Measurements from ENCODE around the gene SLC22A23.

Gene SLC22A23

DNA sequence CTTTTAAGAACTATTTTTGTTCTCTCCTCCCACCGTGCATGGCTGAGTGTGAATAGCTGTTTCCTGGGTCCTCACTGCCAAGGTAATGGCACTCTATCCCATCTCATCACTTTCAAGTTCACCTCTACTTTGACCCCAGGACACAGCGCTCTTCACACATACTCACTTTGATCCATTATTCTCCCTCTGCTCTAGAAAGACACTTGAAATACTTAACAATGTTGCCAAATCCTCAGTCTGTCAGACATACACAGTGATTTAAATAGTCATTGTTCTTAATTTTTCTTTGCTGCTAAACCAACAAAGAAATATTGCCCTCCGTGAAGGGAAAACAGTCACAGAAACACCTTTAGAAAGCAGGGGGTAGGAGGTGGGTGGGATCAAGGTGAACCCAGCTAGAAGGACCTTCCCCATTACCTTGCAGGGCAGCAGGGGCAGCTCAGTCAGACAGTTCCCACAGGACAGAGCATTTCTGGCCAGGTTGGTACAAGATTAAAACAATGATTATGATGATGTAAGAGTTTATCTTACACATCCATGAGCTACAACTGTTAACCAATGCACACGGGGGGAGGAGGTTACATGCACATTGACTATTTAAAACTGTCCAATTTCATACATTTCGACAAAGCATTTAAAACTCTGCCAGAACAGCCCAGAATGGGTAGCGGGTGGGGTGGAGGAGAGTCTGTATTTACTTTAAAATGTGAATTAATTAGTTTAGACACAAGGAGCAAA, 2.4 kb downstream of the SLC22A23 start:
- H3K4me3 ChIP-seq: peak overlapping the region; percentile 57 to 71
- H3K27ac ChIP-seq: no peak overlapping the region

DNA sequence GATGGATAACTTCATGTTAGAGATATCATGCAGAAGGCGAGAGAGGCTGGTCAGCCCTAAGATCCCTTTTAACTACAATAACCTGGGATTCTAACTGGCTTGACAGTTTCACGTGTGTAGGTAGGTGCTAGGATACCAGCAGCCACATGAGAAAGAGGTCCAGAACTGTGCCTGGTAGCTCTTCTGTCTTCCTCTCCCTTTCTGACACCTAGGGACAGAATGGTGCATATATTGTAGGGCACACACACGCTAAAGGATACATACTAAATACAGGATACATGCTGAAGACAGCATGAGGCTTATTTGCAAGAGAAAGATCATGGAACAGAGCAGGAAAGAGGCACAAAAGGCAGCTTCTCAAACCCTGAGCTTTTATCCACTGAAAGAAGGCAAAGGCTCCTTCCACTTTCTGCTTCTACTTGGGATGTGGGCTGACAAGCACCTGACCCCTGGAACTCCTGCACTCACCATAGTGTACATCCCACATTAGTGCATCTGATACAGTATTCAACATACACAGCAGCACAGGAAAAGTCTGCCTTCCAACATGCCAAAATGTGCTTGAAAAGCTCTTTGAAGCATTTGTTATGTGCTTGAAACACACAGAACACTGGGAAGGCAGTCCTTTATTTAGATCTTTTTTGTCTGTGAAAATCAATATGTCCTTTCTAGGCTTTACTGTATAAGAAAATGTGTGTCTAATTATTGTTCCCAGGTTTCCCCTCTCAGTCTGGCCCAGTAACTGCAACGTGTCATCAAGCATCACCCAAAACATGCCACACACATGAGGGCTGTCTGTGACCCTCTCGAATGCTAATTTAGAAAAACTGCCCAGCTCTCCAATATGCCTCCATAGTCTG, 3.2 kb downstream of the SLC22A23 start:
- Histone ChIP-seq H3K9me3 (no peaks in the 10 kb centered on the region), H3K4me1 (peaks cover 0 to 44% (median 22%) of the 10 kb centered on the region in 4 donors), H3K27me3 (no peaks in the 10 kb centered on the region), H3K4me3 (no peak overlapping the region), H3K36me3 (no peaks in the 10 kb centered on the region), H3K27ac (no peak overlapping the region)
- TF ChIP-seq, protein P1, sequence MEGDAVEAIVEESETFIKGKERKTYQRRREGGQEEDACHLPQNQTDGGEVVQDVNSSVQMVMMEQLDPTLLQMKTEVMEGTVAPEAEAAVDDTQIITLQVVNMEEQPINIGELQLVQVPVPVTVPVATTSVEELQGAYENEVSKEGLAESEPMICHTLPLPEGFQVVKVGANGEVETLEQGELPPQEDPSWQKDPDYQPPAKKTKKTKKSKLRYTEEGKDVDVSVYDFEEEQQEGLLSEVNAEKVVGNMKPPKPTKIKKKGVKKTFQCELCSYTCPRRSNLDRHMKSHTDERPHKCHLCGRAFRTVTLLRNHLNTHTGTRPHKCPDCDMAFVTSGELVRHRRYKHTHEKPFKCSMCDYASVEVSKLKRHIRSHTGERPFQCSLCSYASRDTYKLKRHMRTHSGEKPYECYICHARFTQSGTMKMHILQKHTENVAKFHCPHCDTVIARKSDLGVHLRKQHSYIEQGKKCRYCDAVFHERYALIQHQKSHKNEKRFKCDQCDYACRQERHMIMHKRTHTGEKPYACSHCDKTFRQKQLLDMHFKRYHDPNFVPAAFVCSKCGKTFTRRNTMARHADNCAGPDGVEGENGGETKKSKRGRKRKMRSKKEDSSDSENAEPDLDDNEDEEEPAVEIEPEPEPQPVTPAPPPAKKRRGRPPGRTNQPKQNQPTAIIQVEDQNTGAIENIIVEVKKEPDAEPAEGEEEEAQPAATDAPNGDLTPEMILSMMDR (IDR thresholded peaks at IDR 0.05): no peak
- DNase-seq: no peak
- intact Hi-C loops (cut with DNase I; ENCODE audit: low total_unique reads): loop anchor here (10.0 kb wide), 1 partner anchor 169 kb away; no protein-coding TSS in a partner anchor

More for the DNA sequence above, 2.4 kb downstream of the SLC22A23 start:
- no peaks in the 10 kb centered on the region for H3K36me3 ChIP-seq
- TF ChIP-seq, protein P1 (IDR thresholded peaks at IDR 0.05): no peak
- peaks cover 0 to 44% (median 22%) of the 10 kb centered on the region in 4 donors for H3K4me1 ChIP-seq
- H3K9me3 ChIP-seq: no peaks in the 10 kb centered on the region
- intact Hi-C loops (cut with DNase I; ENCODE audit: low total_unique reads): loop anchor here (5.0 to 10.0 kb wide), 2 partner anchors 170 to 273 kb away; no protein-coding TSS in a partner anchor
- no peaks in the 10 kb centered on the region for H3K27me3 ChIP-seq
- DNase-seq: no peak

DNA sequence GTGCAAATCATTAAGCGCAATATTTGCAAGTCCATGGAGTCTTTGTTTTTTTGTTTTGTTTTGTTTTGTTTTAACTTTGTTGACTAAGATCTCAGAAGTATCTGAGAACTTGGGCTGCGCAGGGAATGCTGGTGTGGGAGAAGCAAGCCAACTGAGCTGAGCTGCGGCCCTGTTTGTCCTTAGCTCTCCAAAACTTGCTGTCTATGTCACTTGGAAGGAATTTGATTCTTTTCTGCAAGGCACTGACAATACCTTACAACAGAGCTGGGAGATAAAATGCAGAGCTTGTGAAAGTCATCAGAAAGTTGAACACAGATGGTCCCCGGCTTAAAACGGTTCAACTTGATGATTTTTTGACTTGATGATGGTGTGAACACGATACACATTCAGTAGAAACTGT, 5.4 kb downstream of the SLC22A23 start:
- Histone ChIP-seq H3K27me3 (peaks cover 0 to 6% of the 10 kb centered on the region in 2 donors), H3K27ac (no peak overlapping the region), H3K4me1 (peaks cover 0 to 31% (median 17%) of the 10 kb centered on the region in 4 donors), H3K9me3 (no peaks in the 10 kb centered on the region), H3K4me3 (no peak overlapping the region), H3K36me3 (no peaks in the 10 kb centered on the region)
- no peak for DNase-seq
- intact Hi-C loops (cut with DNase I; ENCODE audit: low total_unique reads): loop anchor here (10.0 kb wide), 1 partner anchor 167 kb away; no protein-coding TSS in a partner anchor
- TF ChIP-seq, protein P1 (IDR thresholded peaks at IDR 0.05): no peak

DNA sequence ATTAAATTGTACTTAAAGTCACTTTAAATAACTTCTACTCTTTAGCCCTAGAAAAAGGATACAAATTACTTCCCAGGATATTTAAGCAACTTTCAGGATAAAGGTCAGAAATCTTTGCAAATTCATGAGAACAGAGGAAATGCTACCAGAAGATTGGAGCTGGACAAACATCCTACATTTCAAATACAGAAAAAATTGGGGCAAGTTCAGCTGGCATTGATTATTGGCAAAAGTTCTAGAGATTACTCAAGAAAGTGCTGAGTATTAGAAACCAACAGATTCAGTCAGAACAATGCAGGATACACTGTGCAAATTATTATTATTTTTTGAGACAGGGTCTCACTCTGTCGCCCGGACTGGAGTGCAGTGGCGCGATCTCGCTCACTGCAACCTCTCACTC, 6.0 kb downstream of the SLC22A23 start:
- Histone ChIP-seq H3K4me3 (no peak overlapping the region), H3K4me1 (peaks cover 0 to 28% (median 14%) of the 10 kb centered on the region in 4 donors), H3K36me3 (no peaks in the 10 kb centered on the region), H3K27me3 (peaks cover 0 to 8% of the 10 kb centered on the region in 2 donors), H3K27ac (no peak overlapping the region), H3K9me3 (no peaks in the 10 kb centered on the region)
- DNase-seq: no peak
- TF ChIP-seq, protein P1 (IDR thresholded peaks at IDR 0.05): no peak
- intact Hi-C loops (cut with DNase I; ENCODE audit: low total_unique reads): loop anchor here (10.0 kb wide), 1 partner anchor 166 kb away; no protein-coding TSS in a partner anchor

DNA sequence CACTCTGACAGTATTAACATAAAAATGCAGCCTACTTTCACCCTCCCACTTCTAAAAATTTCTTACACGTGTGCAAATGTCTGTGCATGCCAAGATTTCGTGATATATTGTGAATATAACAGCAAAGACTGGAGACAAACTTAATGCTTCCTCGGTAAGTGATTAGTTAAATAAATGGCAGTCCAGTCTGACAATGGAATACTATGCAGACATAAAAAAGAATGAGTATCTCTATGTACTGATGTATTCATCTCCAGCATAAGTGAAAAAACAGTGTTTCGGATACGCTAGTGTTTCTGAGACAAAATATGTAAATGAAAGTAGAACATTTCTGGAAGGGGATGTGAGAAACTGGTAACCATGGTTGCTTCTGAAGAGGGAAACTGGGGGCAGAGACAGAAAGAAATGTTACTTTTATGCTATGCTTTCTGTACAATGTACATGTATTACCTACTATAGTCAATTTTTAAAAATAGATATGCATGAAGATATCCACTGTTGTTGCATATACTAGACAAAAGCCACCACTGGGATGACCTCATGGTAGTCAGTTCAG, 7.0 kb downstream of the SLC22A23 start:
- Histone ChIP-seq H3K27ac (no peak overlapping the region), H3K36me3 (no peaks in the 10 kb centered on the region), H3K9me3 (no peaks in the 10 kb centered on the region), H3K27me3 (peaks cover 0 to 11% of the 10 kb centered on the region in 2 donors), H3K4me3 (no peak overlapping the region), H3K4me1 (peaks cover 0 to 18% (median 4%) of the 10 kb centered on the region in 4 donors)
- no peak for DNase-seq
- intact Hi-C loops (cut with DNase I; ENCODE audit: low total_unique reads): loop anchor here (10.0 kb wide), 1 partner anchor 165 kb away; no protein-coding TSS in a partner anchor
- TF ChIP-seq, protein P1 (IDR thresholded peaks at IDR 0.05): no peak

All from tibial artery (tissue), 4 donors.